OCI-LY1 (cell line): ENCODE measurements around the gene RAB3D.

Experiments used
- H2AFZ ChIP-seq: fragments of 200-600 bp; sonication (generic), shearing (Covaris generic); 2 replicates; pipeline ENCODE4 v1.6.0; 2014; ENCODE audit warnings: antibody characterized with exemption, mild to moderate bottlenecking, low read length
- H3F3A ChIP-seq: fragments of 200-600 bp; sonication (generic), shearing (Covaris generic); 2 replicates; pipeline ENCODE4 v1.6.0; 2014; ENCODE audit warnings: mild to moderate bottlenecking, antibody characterized with exemption, low read length, moderate library complexity; ENCODE audit not compliant: insufficient read depth
- H3K27ac ChIP-seq: fragments of 200-600 bp; sonication (generic); 2 replicates; pipeline ENCODE4 v1.5.1; 2014; ENCODE audit warnings: low read length, mixed run types, mild to moderate bottlenecking, low read depth; ENCODE audit not compliant: poor library complexity, severe bottlenecking
- H3K27me3 ChIP-seq: fragments of 200-600 bp; sonication (generic); 2 replicates; pipeline ENCODE4 v1.6.0; 2014; ENCODE audit warnings: antibody characterized with exemption, mild to moderate bottlenecking, low read length, moderate library complexity; ENCODE audit not compliant: insufficient read depth
- H3K36me3 ChIP-seq: fragments of 200-600 bp; sonication (generic); 2 replicates; pipeline ENCODE4 v1.6.1; 2014; ENCODE audit warnings: mild to moderate bottlenecking, antibody characterized with exemption, low read length, moderate library complexity, mixed read lengths; ENCODE audit not compliant: insufficient read depth
- H3K4me1 ChIP-seq: fragments of 200-600 bp; sonication (generic); 2 replicates; pipeline ENCODE4 v1.5.1; 2014; ENCODE audit warnings: mild to moderate bottlenecking, low read length, moderate library complexity; ENCODE audit not compliant: insufficient read depth, severe bottlenecking
- H3K4me2 ChIP-seq: fragments of 200-600 bp; sonication (generic), shearing (Covaris generic); 2 replicates; pipeline ENCODE4 v1.6.1; 2014; ENCODE audit warnings: low read length
- H3K4me3 ChIP-seq: fragments of 200-600 bp; sonication (generic); 2 replicates; pipeline ENCODE4 v1.5.1; 2014; ENCODE audit warnings: low read length, low read depth, mild to moderate bottlenecking, mixed read lengths; ENCODE audit not compliant: poor library complexity, severe bottlenecking
- H3K79me2 ChIP-seq: fragments of 200-600 bp; shearing (Covaris generic); 2 replicates; pipeline ENCODE4 v1.6.1; 2016; ENCODE audit warnings: mixed run types, low read length, mixed read lengths; ENCODE audit not compliant: insufficient read depth
- H3K9ac ChIP-seq: fragments of 200-600 bp; sonication (generic), shearing (Covaris generic); 2 replicates; pipeline ENCODE4 v1.6.1; 2014; ENCODE audit warnings: mild to moderate bottlenecking, low read length, mixed read lengths
- H3K9me2 ChIP-seq: fragments of 200-600 bp; sonication (generic), shearing (Covaris generic); 2 replicates; pipeline ENCODE4 v1.6.1; 2014; ENCODE audit warnings: low read depth, mild to moderate bottlenecking, low read length, mixed read lengths
- H3K9me3 ChIP-seq: fragments of 200-600 bp; shearing (Covaris generic); 2 replicates; pipeline ENCODE4 v1.6.1; 2014; ENCODE audit warnings: low read length, mixed read lengths
- H4K20me1 ChIP-seq: fragments of 200-600 bp; sonication (generic), shearing (Covaris generic); 2 replicates; pipeline ENCODE4 v1.6.0; 2016; ENCODE audit warnings: mild to moderate bottlenecking, low read length; ENCODE audit not compliant: insufficient read depth
- CTCF ChIP-seq: fragments of 200-600 bp; sonication (generic), shearing (Covaris generic); IDR thresholded peaks from 2 replicates; pipeline ENCODE4 v1.5.1; 2017; ENCODE audit warnings: mild to moderate bottlenecking, antibody characterized with exemption, low read length, moderate library complexity, mixed read lengths
- EZH2 ChIP-seq: fragments of 200-600 bp; sonication (generic), shearing (Covaris generic); IDR thresholded peaks from 2 replicates; pipeline ENCODE4 v1.8.0; 2017; ENCODE audit warnings: borderline replicate concordance, mixed run types, mild to moderate bottlenecking, antibody characterized with exemption, low read length, moderate library complexity, mixed read lengths

Gene RAB3D

GRCh38 chr19:11349171-11349570 is 9.7 kb upstream of the RAB3D start:
- H4K20me1 ChIP-seq, result no peaks in the 10 kb centered on the region
- no peak overlapping the region for H3K27ac ChIP-seq
- H3K9ac ChIP-seq, result no peak overlapping the region
- TF ChIP-seq CTCF, result no peak
- no peaks in the 10 kb centered on the region for H3F3A ChIP-seq
- no peak overlapping the region for H3K4me3 ChIP-seq
- H3K4me2 ChIP-seq, result no peak overlapping the region
- H2AFZ ChIP-seq, result no peak overlapping the region
- peaks cover 30% of the 10 kb centered on the region for H3K4me1 ChIP-seq
- no peaks in the 10 kb centered on the region; the same call in 1 of the 2 replicates for H3K36me3 ChIP-seq
- H3K9me2 ChIP-seq, result no peaks in the 10 kb centered on the region
- no peaks in the 10 kb centered on the region for H3K79me2 ChIP-seq
- H3K27me3 ChIP-seq, result no peaks in the 10 kb centered on the region
- no peaks in the 10 kb centered on the region for H3K9me3 ChIP-seq

GRCh38 chr19:11347546-11348039 is 8.1 kb upstream of the RAB3D start:
- no peaks in the 10 kb centered on the region for H3K27me3 ChIP-seq
- no peak overlapping the region for H3K4me3 ChIP-seq
- H3K36me3 ChIP-seq, result peaks cover 3% of the 10 kb centered on the region
- H3F3A ChIP-seq, result no peaks in the 10 kb centered on the region
- H4K20me1 ChIP-seq, result no peaks in the 10 kb centered on the region
- no peak overlapping the region for H3K4me2 ChIP-seq
- peaks cover 31% of the 10 kb centered on the region for H3K4me1 ChIP-seq
- H2AFZ ChIP-seq, result no peak overlapping the region
- H3K79me2 ChIP-seq, result no peaks in the 10 kb centered on the region
- H3K27ac ChIP-seq, result peak overlapping the region; percentile 13
- H3K9me3 ChIP-seq, result no peaks in the 10 kb centered on the region
- no peak overlapping the region for H3K9ac ChIP-seq
- H3K9me2 ChIP-seq, result no peaks in the 10 kb centered on the region
- TF ChIP-seq CTCF (no peak), EZH2 (no peak)

- Histone ChIP-seq H3K4me2 (peak within 1 kb of the TSS; percentile 80), H3K4me3 (peak within 1 kb of the TSS; percentile 79), H3K27me3 (no peaks in the 10 kb centered on the region), H3F3A (no peaks in the 10 kb centered on the region), H3K27ac (peak within 1 kb of the TSS; percentile 30), H3K79me2 (no peaks in the 10 kb centered on the region), H3K9me3 (no peaks in the 10 kb centered on the region), H4K20me1 (no peaks in the 10 kb centered on the region), H2AFZ (no peak within 1 kb of the TSS), H3K36me3 (peaks cover 10% of the 10 kb centered on the region), H3K9ac (peak within 1 kb of the TSS; percentile 82), H3K4me1 (peaks cover 31% of the 10 kb centered on the region), H3K9me2 (no peaks in the 10 kb centered on the region)
- no peak for TF ChIP-seq EZH2
- peak; percentile 37; the same call in 1 of the 2 replicates for TF ChIP-seq CTCF
These were observed 6.9 kb upstream of the RAB3D start, which contains the start of the genes CCDC159 and TMEM205 for GRCh38 chr19:11346104-11346940. Gene CCDC159 (plus strand): TSS chr19:11346519. CDS start chr19:11346607, 88 bp downstream. Gene TMEM205 (minus strand): TSS chr19:11346268. CDS start chr19:11345619, 649 bp downstream.
